MM.1S (cell line): Measurements from ENCODE around the gene ACBD4.

Source experiments
- DNase-seq: peaks from one replicate; pipeline ENCODE4 v3.0.0-alpha.2; 2015
- H2AFZ ChIP-seq: fragments of 300-600 bp; sonication (generic); 2 replicates; pipeline ENCODE4 v1.6.0; 2016; ENCODE audit warnings: antibody characterized with exemption, low read length
- H3F3A ChIP-seq: fragments of 300-600 bp; sonication (generic); 2 replicates; pipeline ENCODE4 v1.6.1; 2016; ENCODE audit warnings: mild to moderate bottlenecking, antibody characterized with exemption, low read length, moderate library complexity, mixed read lengths; ENCODE audit not compliant: insufficient read depth
- H3K27ac ChIP-seq: fragments of 300-600 bp; sonication (generic); 2 replicates; pipeline ENCODE4 v1.5.1; 2016; ENCODE audit warnings: mild to moderate bottlenecking, low read length
- H3K27me3 ChIP-seq: fragments of 300-600 bp; sonication (generic); replicated peaks from 2 replicates; pipeline ENCODE4 v1.6.0; 2016; ENCODE audit warnings: low read length; ENCODE audit not compliant: insufficient read depth
- H3K36me3 ChIP-seq: fragments of 300-600 bp; sonication (generic); replicated peaks from 2 replicates; pipeline ENCODE4 v1.6.1; 2016; ENCODE audit warnings: mild to moderate bottlenecking, low read length, mixed read lengths; ENCODE audit not compliant: insufficient read depth
- H3K4me1 ChIP-seq: fragments of 300-600 bp; sonication (generic); 2 replicates; pipeline ENCODE4 v1.6.1; 2016; ENCODE audit warnings: low read length, mixed read lengths
- H3K4me2 ChIP-seq: fragments of 300-600 bp; sonication (generic); 2 replicates; pipeline ENCODE4 v1.6.0; 2016; ENCODE audit warnings: low read depth, low read length
- H3K4me3 ChIP-seq: fragments of 300-600 bp; sonication (generic); 2 replicates; pipeline ENCODE4 v1.5.1; 2016; ENCODE audit warnings: low read length, mixed read lengths
- H3K79me2 ChIP-seq: fragments of 300-600 bp; sonication (generic); 2 replicates; pipeline ENCODE4 v1.6.1; 2016; ENCODE audit warnings: mixed run types, low read length, mixed read lengths
- H3K9ac ChIP-seq: fragments of 300-600 bp; sonication (generic); 2 replicates; pipeline ENCODE4 v1.6.1; 2016; ENCODE audit warnings: low read length, mixed read lengths
- H3K9me2 ChIP-seq: fragments of 300-600 bp; sonication (generic); replicated peaks from 2 replicates; pipeline ENCODE4 v1.6.1; 2016; ENCODE audit warnings: mild to moderate bottlenecking, low read length, mixed read lengths; ENCODE audit not compliant: insufficient read depth
- H3K9me3 ChIP-seq: fragments of 300-600 bp; sonication (generic); replicated peaks from 2 replicates; pipeline ENCODE4 v1.6.1; 2016; ENCODE audit warnings: mild to moderate bottlenecking, low read length, mixed read lengths; ENCODE audit not compliant: insufficient read depth
- H4K20me1 ChIP-seq: fragments of 300-600 bp; sonication (generic); 2 replicates; pipeline ENCODE4 v1.6.1; 2016; ENCODE audit warnings: mild to moderate bottlenecking, low read length, moderate library complexity, mixed read lengths; ENCODE audit not compliant: insufficient read depth
- EZH2 ChIP-seq: fragments of 300-600 bp; sonication (generic); optimal IDR thresholded peaks from 2 replicates; pipeline ENCODE3; 2017; ENCODE audit warnings: low read depth, mild to moderate bottlenecking, antibody characterized with exemption, low read length, mixed read lengths
- EZH2phosphoT487 ChIP-seq: fragments of 300-600 bp; sonication (generic); IDR thresholded peaks from 2 replicates; pipeline ENCODE4 v1.6.1; 2018; ENCODE audit warnings: antibody characterized with exemption, low read length
- TF ChIP-seq, protein P1 (sequence below): fragments of 300-600 bp; sonication (generic); IDR thresholded peaks from 2 replicates; pipeline ENCODE4 v1.5.1; 2016; ENCODE audit warnings: antibody characterized with exemption, low read length, mixed read lengths

The ACBD4 gene

DNA sequence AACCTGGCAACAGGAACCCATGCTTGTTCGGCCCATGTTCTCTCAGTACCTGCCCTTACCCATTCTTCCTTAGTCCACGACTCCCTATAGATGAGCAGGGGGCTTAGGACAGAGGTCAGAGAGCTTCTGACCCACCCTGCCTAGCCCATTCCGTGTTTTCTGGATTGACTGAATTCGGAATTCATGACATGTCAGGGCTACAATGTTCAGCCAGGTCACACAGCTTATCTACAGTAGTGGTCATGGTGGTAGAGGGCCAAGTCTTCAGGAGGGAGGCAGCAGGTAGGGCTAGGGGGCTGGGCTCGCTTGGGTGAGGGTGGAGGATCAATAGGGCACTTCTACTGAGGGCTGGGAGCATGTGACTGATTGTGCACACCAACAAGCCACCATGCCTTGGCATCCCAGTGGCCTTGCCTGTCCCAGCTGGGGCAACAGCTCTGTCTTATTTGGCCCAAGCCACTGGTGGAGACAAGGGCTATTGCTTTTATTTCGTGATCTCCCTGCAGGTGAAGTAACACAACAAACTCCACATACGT is 29.3 kb downstream of the ACBD4 start:
- Histone ChIP-seq H3K27ac (no peak overlapping the region), H3K4me3 (no peak overlapping the region), H3K4me1 (0 out of 2 replicates have a peak, but pooled peaks cover 9% of the 10 kb centered on the region), H3F3A (no peaks in the 10 kb centered on the region), H3K36me3 (no peaks in the 10 kb centered on the region), H4K20me1 (no peaks in the 10 kb centered on the region), H3K27me3 (no peaks in the 10 kb centered on the region), H2AFZ (no peak overlapping the region), H3K9me2 (no peaks in the 10 kb centered on the region), H3K9ac (no peak overlapping the region), H3K9me3 (no peaks in the 10 kb centered on the region), H3K4me2 (no peak overlapping the region), H3K79me2 (peaks cover 23% of the 10 kb centered on the region)
- TF ChIP-seq EZH2 (no peak), EZH2phosphoT487 (no peak)
- TF ChIP-seq, protein P1, sequence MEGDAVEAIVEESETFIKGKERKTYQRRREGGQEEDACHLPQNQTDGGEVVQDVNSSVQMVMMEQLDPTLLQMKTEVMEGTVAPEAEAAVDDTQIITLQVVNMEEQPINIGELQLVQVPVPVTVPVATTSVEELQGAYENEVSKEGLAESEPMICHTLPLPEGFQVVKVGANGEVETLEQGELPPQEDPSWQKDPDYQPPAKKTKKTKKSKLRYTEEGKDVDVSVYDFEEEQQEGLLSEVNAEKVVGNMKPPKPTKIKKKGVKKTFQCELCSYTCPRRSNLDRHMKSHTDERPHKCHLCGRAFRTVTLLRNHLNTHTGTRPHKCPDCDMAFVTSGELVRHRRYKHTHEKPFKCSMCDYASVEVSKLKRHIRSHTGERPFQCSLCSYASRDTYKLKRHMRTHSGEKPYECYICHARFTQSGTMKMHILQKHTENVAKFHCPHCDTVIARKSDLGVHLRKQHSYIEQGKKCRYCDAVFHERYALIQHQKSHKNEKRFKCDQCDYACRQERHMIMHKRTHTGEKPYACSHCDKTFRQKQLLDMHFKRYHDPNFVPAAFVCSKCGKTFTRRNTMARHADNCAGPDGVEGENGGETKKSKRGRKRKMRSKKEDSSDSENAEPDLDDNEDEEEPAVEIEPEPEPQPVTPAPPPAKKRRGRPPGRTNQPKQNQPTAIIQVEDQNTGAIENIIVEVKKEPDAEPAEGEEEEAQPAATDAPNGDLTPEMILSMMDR, result no peak
- DNase-seq, result no peak

DNA sequence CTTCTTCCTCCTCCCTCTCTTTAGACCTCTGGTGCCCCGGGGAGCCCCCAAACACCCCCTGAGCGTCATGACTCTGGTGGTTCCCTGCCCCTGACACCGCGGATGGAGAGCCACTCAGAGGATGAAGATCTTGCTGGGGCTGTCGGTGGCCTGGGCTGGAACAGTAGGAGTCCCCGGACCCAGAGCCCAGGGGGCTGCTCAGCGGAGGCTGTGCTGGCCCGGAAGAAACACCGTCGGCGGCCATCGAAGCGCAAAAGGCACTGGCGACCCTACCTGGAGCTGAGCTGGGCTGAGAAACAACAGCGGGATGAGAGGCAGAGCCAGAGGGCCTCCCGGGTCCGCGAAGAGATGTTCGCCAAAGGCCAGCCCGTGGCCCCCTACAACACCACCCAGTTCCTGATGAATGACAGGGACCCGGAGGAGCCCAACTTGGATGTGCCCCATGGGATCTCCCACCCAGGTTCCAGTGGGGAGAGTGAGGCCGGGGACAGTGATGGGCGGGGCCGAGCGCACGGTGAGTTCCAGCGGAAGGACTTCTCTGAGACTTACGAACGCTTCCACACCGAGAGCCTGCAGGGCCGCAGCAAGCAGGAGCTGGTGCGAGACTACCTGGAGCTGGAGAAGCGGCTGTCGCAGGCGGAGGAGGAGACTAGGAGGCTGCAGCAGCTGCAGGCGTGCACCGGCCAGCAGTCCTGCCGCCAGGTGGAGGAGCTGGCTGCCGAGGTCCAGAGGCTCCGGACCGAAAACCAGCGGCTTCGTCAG is 33.7 kb downstream of the ACBD4 start:
- Histone ChIP-seq H3K27ac (no peak overlapping the region), H4K20me1 (no peaks in the 10 kb centered on the region), H3K9me2 (no peaks in the 10 kb centered on the region), H3K4me1 (no peaks in the 10 kb centered on the region), H3K9me3 (no peaks in the 10 kb centered on the region), H3K79me2 (no peaks in the 10 kb centered on the region), H3K36me3 (no peaks in the 10 kb centered on the region), H3K9ac (no peak overlapping the region), H3K27me3 (no peaks in the 10 kb centered on the region), H3K4me3 (no peak overlapping the region), H3K4me2 (no peak overlapping the region), H3F3A (no peaks in the 10 kb centered on the region), H2AFZ (no peak overlapping the region)
- TF ChIP-seq EZH2phosphoT487 (no peak), EZH2 (no peak)
- TF ChIP-seq, protein P1, result no peak
- DNase-seq, result no peak

DNA sequence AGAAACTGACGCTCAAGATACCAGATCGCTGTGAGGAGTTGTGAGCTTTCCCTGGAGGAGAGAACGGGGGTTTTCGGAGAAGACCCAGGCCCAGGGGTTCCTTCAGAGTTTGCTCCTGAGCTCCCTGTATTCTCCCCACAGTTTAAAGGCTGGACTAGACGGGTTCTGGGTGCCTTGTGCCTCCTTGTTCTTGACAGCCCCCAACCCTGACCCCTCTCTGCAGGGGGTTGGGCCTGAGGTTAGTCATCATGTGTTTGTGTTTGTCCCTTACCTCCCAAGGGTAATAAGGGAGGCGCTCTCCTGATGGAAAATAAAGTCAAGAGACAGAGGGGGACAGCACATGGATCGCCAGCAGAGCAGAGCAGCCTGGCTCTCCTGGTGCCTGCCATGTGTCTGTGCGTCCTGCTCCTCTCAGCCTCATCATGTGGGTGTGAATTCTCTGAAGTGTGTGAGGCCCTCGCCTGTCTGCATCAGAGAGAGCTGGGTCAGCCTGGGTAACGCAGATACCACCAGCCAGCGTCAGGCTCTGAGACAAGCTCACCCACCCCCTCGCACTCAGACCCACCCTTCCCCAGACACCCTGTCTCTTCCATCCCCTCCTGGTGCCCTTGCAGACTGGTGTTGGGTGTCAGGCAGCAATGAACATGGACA is 34.9 kb downstream of the ACBD4 start:
- H3K9me3 ChIP-seq, result no peaks in the 10 kb centered on the region
- DNase-seq, result no peak
- no peaks in the 10 kb centered on the region for H3K27me3 ChIP-seq
- H3K4me3 ChIP-seq, result no peak overlapping the region
- H4K20me1 ChIP-seq, result no peaks in the 10 kb centered on the region
- H3K9me2 ChIP-seq, result no peaks in the 10 kb centered on the region
- H2AFZ ChIP-seq, result no peak overlapping the region
- no peak overlapping the region for H3K9ac ChIP-seq
- no peak overlapping the region for H3K4me2 ChIP-seq
- TF ChIP-seq EZH2phosphoT487 (no peak), EZH2 (no peak)
- TF ChIP-seq, protein P1, result no peak
- no peaks in the 10 kb centered on the region for H3K36me3 ChIP-seq
- no peaks in the 10 kb centered on the region for H3K79me2 ChIP-seq
- H3K4me1 ChIP-seq, result no peaks in the 10 kb centered on the region
- no peaks in the 10 kb centered on the region for H3F3A ChIP-seq
- H3K27ac ChIP-seq, result no peak overlapping the region
